Activated effector memory CD4-positive, alpha-beta T cell treated with anti-CD3 and anti-CD28 coated beads, Interleukin-2, amount 50 U/mL, for 16 hours (primary cell): ENCODE results near the gene IGFBP7.

Source experiments
- DNase-seq: peaks from one replicate; pipeline ENCODE4 v3.0.0-alpha.2; 2020

IGFBP7 gene

GRCh38 chr4:57093845-57094831, 16.0 kb downstream of the IGFBP7 start:
- no peak for DNase-seq

- DNase-seq: no peak
These were observed 18.5 kb downstream of the IGFBP7 start for GRCh38 chr4:57091657-57092162.

GRCh38 chr4:57090079-57090478, 20.1 kb downstream of the IGFBP7 start:
- no peak for DNase-seq

GRCh38 chr4:57089549-57089948, 20.6 kb downstream of the IGFBP7 start:
- no peak for DNase-seq

GRCh38 chr4:57086031-57086723, 24.0 kb downstream of the IGFBP7 start:
- DNase-seq: no peak

GRCh38 chr4:57085278-57085677, 24.9 kb downstream of the IGFBP7 start:
- no peak for DNase-seq

- no peak for DNase-seq
These were observed 25.8 kb downstream of the IGFBP7 start for GRCh38 chr4:57084360-57084759.

GRCh38 chr4:57083090-57083489, 27.1 kb downstream of the IGFBP7 start:
- DNase-seq: no peak

- DNase-seq: no peak
These were observed 28.2 kb downstream of the IGFBP7 start for GRCh38 chr4:57081651-57082621.

GRCh38 chr4:57080781-57081650, 29.2 kb downstream of the IGFBP7 start:
- no peak for DNase-seq

- no peak for DNase-seq
These were observed 31.3 kb downstream of the IGFBP7 start for GRCh38 chr4:57078685-57079521.

- DNase-seq: no peak
These were observed 32.4 kb downstream of the IGFBP7 start for GRCh38 chr4:57077550-57078343.

GRCh38 chr4:57076646-57077045, 33.5 kb downstream of the IGFBP7 start:
- DNase-seq: no peak

GRCh38 chr4:57075367-57075766, 34.8 kb downstream of the IGFBP7 start:
- DNase-seq: no peak

GRCh38 chr4:57074744-57075143, 35.4 kb downstream of the IGFBP7 start:
- DNase-seq: no peak

GRCh38 chr4:57073559-57073958, 36.6 kb downstream of the IGFBP7 start:
- no peak for DNase-seq

- DNase-seq: no peak
These were observed 38.9 kb downstream of the IGFBP7 start for GRCh38 chr4:57071326-57071725.

- no peak for DNase-seq
These were observed 39.7 kb downstream of the IGFBP7 start for GRCh38 chr4:57070461-57070860.

- DNase-seq: no peak
These were observed 41.8 kb downstream of the IGFBP7 start for GRCh38 chr4:57068237-57068981.
